LNCaP clone FGC (cell line): ENCODE measurements around the gene LZTR1.

Experiments used
- DNase-seq: peaks from one replicate; pipeline ENCODE4 v3.0.0-alpha.2; 2011; ENCODE audit warnings: low read depth
- H3K4me3 ChIP-seq: 2 replicates; pipeline ENCODE4 v1.5.1; 2011; ENCODE audit warnings: mild to moderate bottlenecking, low read depth, low read length, control low read depth
- TF ChIP-seq, protein P1 (sequence below): IDR thresholded peaks from 2 replicates; pipeline ENCODE4 v1.5.1; 2012; ENCODE audit warnings: mild to moderate bottlenecking; ENCODE audit not compliant: control insufficient read depth, insufficient read depth; ENCODE audit errors: extremely low read depth

Gene LZTR1

DNA sequence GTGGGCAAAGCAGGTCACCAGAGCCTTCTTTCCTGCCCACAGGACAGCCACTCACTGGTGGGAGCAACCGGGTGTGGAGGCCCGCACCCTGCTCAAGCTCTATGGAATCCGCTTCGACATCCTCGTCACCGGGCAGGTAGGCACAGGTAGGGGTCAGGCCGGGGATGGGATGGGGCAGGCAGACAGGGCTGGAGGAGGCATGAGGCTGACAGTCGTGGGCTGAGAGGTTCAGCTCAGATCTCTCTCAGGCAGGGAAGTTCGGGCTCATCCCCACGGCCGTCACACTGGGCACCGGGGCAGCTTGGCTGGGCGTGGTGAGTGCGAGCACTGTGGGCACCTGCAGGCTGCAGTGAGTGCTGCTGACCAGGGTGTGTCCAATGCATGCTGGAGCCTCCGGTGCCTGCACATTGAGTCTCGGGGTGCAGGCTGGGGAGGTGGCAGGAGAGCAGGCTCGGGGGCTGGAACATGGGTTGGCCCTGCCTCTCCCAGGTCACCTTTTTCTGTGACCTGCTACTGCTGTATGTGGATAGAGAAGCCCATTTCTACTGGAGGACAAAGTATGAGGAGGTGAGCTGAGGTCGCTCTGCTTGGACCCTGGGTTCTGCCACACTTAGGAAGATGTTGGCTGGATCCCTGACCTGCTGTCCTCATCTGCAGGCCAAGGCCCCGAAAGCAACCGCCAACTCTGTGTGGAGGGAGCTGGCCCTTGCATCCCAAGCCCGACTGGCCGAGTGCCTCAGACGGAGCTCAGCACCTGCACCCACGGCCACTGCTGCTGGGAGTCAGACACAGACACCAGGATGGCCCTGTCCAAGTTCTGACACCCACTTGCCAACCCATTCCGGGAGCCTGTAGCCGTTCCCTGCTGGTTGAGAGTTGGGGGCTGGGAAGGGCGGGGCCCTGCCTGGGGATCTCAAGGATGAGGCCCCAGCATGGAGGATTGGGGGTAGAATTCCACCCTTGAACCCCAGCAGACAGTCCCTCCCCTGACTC is 44.0 kb downstream of the LZTR1 start:
- no peak for DNase-seq
- TF ChIP-seq, protein P1, sequence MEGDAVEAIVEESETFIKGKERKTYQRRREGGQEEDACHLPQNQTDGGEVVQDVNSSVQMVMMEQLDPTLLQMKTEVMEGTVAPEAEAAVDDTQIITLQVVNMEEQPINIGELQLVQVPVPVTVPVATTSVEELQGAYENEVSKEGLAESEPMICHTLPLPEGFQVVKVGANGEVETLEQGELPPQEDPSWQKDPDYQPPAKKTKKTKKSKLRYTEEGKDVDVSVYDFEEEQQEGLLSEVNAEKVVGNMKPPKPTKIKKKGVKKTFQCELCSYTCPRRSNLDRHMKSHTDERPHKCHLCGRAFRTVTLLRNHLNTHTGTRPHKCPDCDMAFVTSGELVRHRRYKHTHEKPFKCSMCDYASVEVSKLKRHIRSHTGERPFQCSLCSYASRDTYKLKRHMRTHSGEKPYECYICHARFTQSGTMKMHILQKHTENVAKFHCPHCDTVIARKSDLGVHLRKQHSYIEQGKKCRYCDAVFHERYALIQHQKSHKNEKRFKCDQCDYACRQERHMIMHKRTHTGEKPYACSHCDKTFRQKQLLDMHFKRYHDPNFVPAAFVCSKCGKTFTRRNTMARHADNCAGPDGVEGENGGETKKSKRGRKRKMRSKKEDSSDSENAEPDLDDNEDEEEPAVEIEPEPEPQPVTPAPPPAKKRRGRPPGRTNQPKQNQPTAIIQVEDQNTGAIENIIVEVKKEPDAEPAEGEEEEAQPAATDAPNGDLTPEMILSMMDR, result no peak
- no peak overlapping the region for H3K4me3 ChIP-seq

DNA sequence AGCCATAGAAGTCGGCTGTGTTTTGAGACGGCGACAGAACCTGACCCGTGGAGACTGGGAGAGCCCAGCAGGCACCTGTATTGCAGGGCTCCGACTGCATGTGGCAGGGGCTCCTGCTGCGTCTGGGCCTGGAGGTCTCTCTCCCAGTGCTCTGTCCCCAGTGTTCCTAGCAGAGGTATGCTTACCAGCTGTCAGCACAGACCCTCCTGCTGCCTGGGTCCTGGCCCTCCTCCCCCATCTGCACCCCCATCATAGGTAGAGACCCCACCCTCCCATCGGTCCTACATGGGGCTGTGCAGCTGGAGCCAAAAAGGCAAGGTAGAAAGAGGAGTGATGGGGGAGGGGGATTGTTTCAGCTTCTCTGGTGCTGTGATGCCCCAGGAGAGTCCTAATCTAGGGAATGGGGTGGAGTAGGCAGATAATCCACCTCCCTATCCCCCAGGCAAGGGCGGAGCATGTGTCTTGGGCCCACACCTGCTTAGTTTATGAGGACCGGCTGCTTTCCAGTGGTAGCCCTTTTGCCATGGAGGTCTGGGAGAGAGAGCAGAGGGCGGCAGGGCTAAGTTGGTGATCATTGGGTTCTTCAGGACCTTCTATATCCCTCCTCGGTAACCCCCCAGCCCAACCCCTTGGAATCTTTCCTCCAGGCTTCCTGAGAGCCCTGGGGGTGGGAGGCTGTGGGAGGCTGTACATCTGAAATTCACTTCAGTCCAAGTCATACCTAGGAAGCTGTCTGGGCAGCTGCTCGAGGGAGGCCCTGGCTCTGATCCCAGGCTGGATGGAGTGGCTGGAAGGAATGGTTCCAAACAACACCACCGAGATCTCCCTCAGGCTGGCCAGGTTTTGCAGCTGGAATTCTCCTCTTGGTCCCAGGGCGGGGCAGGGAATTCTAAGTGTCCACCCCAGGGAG is 44.9 kb downstream of the LZTR1 start:
- TF ChIP-seq, protein P1, result no peak
- H3K4me3 ChIP-seq, result no peak overlapping the region
- peak; percentile 10 for DNase-seq

DNA sequence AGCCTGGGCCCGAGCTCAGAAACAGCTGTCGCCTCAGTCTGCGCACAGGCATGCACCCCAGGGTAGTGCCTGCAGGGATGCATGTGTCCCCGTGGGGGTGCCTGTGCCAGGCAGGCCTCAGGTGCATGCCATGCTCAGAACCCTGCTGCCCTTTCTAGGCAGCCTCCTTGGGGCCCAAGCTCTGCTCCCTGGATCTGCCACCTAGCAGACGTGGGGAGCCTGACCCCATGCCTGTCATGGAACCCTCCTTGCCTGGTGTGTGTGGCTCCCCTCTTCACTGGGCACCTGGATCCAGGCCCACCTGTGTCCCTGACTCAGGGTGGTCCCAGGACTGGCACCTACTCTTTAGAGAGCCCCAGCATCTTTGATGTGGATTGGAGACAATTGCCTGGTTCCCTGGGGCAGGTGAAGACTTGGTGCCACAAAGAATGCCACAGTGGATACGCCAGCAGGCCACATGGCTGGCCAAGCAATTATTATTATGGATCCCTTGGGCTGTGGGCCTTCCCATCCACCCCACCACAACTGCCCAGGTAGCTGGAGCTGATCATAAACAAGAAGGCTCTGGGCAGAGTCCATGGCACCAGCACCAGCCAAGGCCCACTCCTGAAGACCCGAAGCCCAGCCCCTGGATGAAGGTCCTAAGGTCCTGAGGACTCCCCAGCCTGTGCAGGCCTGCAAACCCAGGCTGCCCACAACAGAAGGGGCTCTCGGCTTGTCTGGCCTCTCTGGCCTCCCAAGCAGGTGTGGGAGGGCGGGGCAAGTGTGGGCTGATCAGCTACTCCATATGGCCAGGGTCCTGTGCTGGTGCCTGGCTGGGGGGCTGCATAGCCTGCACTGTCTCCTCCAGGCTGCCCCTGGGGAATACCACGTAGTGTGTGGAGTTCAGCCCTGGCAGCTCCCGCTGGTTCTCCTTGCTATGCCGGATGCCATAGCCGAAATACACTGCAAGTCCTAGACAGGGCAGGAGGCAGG is 46.5 kb downstream of the LZTR1 start:
- H3K4me3 ChIP-seq, result no peak overlapping the region
- TF ChIP-seq, protein P1, result no peak
- no peak for DNase-seq

DNA sequence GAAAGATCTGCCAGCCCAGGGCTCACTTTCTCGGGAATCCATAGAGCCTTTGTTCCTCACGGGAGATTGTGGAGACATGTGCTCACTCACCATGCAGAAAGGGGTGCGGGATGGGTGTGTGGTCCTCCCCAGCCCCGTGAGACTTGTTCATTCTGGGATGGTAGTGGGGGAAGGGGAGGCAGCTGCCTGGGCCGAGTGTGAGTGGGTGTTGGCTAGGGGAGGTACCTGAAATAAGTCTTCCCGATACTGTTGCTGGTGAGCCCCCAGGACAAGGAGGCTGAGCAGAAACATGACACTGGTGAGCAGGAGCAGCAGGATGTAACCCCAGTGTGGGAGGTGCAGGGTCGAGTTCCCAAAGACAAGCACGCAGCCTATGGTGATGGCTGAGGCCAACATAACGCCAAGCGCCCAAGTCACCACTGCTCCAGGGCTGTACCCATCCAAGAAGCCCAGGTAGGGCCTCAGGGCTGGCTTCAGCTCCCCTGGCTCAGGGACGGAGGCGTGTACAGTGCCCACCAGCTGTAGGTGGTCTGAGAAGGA is 47.5 kb downstream of the LZTR1 start:
- DNase-seq, result no peak
- TF ChIP-seq, protein P1, result no peak
- no peak overlapping the region for H3K4me3 ChIP-seq

DNA sequence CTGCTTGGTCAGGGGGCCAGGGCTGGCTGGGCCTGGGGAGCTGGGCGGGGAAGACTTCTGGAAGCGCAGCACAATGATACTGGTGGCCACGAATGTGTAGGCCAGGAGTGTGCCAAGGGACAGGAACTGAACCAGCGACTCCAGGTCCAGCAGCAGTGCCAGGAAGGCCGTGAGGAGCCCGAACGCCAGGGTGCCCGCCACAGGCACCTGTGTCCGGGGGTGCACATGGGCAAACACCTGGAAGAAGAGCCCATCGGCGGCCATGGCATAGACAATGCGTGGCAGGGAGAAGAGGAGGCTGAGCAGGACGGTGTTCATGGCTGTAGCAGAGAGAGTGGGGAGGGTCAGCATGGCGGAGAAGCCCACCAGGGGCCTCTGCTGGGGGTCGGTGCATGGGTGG is 47.9 kb downstream of the LZTR1 start:
- TF ChIP-seq, protein P1, result no peak
- no peak overlapping the region for H3K4me3 ChIP-seq
- no peak for DNase-seq
